GM18867 (cell line): ENCODE measurements around the gene RPL23.

Source experiments
- ATAC-seq: cut with Tn5 transposase; IDR thresholded peaks from one replicate; pipeline ENCODE4 v1.9.1; 2021; ENCODE audit warnings: mild to moderate bottlenecking, moderate library complexity; ENCODE audit not compliant: unreplicated experiment

Gene RPL23

DNA sequence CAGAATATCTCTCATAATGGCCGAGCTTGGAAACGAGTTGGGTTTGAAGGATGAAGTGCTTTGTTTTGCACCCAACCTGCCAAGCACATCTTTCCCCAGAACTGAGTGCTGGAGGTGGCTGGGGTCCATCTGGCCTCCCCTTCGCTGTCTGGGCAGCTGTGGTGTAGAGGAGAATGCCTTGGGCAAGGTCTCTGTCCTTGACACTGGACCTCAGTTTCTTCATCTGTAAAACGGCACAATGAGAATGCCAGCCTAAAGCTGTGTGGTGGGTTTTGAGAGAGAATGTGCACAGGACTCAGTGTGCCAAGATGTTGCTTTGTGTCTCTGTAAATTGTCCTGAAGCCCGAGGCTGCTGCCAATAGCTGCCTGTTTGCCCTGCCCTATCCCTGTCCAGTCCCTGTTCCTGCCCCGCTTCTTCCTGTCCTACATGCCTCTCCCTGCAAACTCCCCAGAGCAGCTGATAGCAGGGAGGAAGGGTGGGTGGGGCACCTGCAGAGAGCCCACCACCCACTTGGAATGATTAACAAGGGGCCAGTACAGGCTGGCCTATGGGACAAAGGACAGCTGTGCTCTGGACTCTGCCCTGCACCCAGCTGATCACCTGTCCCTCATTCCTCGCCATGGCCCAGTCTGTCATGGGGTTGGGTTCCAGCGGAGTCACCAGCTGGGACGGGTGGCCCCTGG, 31.7 kb upstream of the RPL23 start:
- no peak for ATAC-seq

DNA sequence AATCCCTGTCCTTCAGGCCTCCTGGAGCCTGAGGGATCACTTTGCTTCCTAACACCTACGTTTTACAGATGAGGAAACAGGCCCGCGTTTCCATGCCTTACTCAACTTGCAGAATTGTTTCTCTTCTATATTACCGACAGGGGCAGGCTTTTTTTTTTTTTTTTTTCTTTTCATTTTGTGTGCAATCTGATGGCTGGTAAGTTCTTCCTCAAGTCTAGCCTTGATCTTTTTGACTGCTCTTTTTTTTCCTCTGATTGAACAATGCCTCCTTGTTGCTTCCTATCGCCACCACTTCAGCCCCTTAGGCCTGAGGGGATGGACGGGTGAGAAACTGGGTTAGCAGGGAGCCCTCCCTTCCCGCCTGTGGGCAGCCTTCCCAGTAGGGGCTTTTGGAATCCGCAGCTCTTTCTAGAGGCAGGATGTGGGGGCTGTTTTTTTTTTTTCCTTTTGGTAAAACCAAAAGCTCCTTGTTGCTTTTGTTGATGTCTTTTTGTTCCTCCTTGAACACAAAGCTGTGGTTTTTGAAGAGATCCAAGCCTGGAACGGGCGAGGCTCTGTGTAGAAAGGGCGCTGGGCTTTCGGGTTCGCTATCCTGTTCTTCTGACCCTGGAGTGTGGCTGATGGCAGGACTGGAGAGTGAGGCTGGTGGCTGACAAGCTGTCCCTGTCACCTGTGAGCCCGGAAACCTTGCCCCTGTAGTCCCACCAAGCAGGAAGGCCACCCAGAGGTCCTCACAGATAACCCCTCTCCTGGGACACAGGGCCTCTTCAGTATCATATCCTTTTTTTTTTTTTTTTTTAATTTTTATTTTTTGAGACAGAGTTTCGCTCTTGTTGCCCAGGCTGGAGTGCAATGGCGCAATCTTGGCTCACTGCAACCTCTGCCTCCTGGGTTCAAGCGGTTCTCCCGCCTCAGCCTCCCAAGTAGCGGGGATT, 30.3 kb upstream of the RPL23 start:
- ATAC-seq = no peak

DNA sequence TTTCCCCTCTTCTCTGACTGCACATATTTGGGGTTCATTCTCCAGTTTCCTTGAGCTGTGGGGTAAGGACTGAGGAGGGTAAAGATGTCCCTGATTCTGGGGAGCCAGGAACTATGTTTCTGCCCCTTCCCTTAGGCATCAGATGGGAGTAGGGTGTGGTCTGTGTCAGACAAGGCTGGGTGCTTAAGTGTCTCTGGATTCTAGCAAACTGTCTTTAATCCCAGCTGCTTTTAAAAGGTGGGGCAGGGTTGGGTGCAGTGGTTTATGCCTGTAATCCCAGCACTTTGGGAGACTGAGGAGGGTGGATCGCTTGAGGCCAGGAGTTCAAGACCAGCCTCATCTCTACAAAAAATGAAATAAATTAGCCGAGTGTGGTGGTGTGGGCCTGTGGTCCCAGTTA, 29.3 kb upstream of the RPL23 start:
- ATAC-seq = no peak

GRCh38 chr17:38881600-38882191, 28.2 kb upstream of the RPL23 start:
- no peak for ATAC-seq

GRCh38 chr17:38879878-38880665, 26.6 kb upstream of the RPL23 start:
- no peak for ATAC-seq

GRCh38 chr17:38877130-38877851, 23.8 kb upstream of the RPL23 start:
- ATAC-seq = no peak

- no peak for ATAC-seq
These were observed 22.1 kb upstream of the RPL23 start for GRCh38 chr17:38875477-38876075.

DNA sequence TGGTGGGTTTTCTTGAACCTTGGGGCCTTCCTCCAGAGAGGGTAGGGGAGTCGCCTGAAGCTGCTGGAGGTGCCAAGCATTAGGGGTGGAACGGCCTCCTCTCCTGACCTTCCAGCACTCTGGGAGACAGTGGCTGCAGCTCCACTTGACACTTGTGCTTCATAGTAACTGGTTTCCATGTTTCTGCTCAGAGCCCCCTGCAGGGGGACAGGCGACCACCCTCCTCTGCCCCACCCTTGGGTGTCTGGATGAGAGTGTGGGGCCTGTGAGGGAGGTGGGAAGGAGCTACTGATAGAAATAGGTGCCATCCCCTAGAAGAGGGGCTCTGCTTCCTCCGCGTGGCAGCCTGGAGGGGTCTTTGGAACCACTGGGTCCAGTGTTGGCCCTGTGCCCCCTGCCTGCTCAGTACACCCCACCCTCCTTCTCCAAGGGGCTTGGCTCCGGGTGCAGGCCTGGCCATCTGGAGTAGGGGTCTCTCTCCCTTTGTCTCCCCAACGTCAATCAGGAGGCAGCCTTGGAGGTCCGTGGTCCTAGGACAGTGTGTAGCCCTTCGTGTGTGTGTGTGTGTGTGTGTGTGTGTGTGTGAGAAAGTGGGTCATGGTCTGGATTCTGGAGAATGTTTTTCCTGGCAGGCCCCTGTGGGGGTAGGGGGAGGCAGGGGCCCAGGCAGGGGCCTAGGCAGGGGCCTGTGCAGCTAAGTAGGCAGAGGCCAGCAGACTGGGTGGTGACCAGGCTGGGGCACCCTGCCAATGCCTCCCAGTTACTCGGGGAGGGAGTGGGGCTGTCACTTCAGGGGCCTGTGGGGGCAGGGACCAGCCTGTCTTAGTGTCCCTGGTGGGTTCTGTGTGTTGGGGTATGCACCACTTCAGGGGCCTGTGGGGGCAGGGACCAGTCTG, 21.2 kb upstream of the RPL23 start:
- no peak for ATAC-seq

- no peak for ATAC-seq
These were observed 20.3 kb upstream of the RPL23 start for GRCh38 chr17:38873640-38874380.

- ATAC-seq = no peak
These were observed 19.3 kb upstream of the RPL23 start for GRCh38 chr17:38872671-38873385.

DNA sequence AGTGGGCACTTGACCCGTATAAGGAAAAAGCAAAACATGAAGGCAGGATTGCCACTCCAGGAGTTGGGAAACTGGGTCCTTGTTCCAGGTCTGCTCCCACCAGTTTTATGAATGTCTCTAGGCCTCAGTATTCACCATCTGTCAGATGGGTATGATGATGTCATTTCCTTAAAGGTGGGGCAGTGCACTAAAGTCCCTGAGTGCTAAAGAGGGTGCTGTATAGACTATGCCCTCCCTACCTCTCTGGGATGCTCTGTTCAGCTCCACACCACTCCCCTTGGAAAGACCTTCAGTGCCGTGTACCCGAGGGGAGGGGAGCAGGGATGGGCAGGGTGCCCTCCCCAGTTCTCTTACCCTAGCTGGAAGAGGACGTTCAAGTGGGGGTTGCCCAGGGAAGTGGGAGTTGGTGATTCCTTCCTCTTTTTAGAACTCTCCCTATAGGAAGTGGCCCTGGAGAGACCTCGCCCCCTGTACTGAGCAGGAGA, 18.5 kb upstream of the RPL23 start:
- ATAC-seq = no peak

DNA sequence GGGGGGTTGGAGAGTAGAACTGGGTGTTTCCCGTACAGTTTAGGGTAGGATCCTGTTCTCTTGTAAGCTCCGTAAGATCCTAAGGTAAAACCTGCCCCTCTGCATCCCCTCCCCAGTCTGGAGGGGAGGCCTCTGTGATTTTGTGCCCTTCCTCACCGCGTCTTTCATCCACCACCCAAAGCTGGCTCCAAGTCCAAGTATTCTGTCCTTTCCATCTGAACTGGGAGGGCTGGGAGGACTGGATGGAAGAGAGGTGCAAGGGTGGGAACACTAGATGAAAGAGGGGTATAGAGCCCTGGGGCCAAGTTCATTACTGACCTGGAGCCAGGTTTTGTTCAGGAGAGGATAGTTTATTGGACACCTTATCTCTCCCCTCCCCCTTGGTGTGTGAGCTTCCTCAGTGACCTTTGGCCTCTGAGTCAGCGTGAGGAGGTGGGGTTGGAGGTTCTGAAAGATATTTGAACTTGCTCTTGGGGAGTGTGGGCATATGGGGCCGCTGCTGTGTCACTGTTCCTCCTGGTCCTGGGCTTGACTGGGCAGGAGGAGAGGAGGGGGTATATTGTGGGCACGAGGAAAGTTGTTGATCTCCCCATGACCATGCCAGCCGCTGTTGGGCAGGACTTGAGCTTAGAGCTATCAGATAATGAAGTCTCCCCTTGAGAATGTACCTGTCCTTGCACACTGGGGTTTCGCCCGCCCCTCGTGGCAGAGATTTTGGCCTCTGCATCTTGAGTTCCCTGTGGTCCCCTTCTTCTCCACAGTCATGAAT, 17.9 kb upstream of the RPL23 start:
- no peak for ATAC-seq

GRCh38 chr17:38870259-38871165, 17.0 kb upstream of the RPL23 start:
- peak; percentile 18 for ATAC-seq

- ATAC-seq = peak; percentile 39
These were observed 16.2 kb upstream of the RPL23 start, which contains the start of gene LASP1 for GRCh38 chr17:38869526-38870258. Gene LASP1 (plus strand): TSS chr17:38870058. CDS start chr17:38870190, 132 bp downstream.
